Vein endothelial cell (primary cell): ENCODE results near the gene STK10. TPM values are rescaled to one million over a fixed set of nuclear protein-coding genes. Genes with fewer than 3 reads are reported as not detected.

Source experiments
- total RNA-seq: library from RNA; depleted of rRNA; stranded (reverse); fragments of >200 nt; gene quantifications from 2 replicates; pipeline ENCODE4 v1.2.3, GENCODE V29; 2012

The STK10 gene
- 44.7 and 45.1 TPM in 2 replicates for total RNA-seq

GRCh38 chr5:172188033-172188892, at the start of gene STK10:
STK10 (minus strand) TSS chr5:172188224; CDS start chr5:172188042, 182 bp downstream.

DNA sequence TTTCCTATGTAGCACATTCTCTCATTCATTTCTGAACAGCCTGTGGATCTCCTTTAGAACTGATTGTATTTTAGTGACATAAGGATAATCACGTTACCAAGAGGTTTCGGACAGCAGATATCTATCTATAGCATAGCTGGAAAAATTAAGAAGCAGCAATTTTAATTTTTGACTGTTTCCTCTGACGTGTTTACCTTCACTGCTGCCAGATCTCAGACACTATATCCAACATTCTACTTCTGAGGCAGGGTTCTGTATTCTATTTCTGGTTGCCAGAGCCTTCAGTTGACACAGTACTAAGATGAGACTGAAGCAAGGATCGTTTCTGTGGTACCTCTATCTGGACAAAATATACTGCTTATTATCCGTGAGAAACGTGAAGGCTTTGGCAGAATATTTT, 5.8 kb upstream of the STK10 start, which contains the start of gene EFCAB9:
EFCAB9 (plus strand) TSS at position 301 of the 400 bp plus-strand sequence; CDS start at position 302, 1 bp downstream.

DNA sequence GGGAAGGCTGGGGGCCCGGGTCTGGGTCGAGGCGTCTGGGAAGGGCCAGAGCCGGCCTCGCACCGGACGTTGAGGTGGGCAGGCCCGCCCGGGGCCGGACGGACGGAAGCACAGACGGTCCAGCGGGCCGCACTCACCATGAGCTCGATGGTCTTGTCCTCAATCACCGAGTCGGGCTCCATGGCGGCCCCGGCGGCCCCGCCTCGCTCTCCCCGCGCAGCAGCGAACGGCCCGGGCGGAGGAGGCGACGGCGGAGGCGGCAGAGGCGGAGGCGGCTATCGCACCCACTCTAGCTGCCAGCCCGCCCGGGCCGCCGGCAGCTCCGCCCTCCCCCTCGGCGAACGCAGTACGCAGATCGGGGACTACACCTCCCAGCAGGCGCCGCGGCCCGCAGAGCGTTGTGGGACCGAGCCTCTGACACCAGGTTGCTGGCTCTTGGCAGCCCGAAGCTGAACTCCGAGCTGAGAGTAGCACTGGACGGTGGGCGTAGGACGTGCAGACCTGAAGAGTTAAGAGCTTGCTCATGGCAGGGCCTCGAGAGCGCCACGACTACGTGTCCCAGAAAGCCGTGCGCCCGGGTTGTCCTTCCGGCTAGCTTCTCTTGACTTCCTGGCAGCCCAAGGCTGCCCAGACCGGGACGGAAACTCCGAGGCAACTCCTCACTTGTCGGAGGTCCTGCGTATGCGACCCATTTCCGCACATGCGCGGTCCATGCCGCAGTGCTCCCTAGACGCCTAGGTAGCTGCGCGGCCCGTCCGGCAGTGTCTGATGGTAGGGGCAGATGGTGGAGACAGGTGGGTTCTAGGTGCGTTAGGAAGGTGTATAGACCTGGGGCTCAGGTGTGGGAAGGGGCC, 181.5 kb downstream of the STK10 start, which contains the start of gene FBXW11:
FBXW11 (minus strand) TSS at position 318 of the 854 bp plus-strand sequence; CDS start at position 182, 136 bp downstream.

Other genes starting within 250 kb of the STK10 start
- 64.0 and 75.8 TPM in 2 replicates for gene FBXW11, start 181.6 kb downstream of the STK10 start, total RNA-seq
- not detected in 2 replicates for gene EFCAB9, start 5.9 kb upstream of the STK10 start, total RNA-seq
- gene UBTD2, start 95.5 kb upstream of the STK10 start, total RNA-seq, result 24.8 and 25.8 TPM in 2 replicates